Activated CD8-positive, alpha-beta memory T cell treated with anti-CD3 and anti-CD28 coated beads, Interleukin-2, amount 50 U/mL, for 24 hours (primary cell): Measurements from ENCODE around the gene B4GALT3.
A peak's percentile ranks its signal among the peaks of the same experiment; 100 is the strongest.

Experiments
- DNase-seq: peaks from one replicate; pipeline ENCODE4 v3.0.0-alpha.2; 2020; ENCODE audit errors: extremely low read depth

The B4GALT3 gene

DNA sequence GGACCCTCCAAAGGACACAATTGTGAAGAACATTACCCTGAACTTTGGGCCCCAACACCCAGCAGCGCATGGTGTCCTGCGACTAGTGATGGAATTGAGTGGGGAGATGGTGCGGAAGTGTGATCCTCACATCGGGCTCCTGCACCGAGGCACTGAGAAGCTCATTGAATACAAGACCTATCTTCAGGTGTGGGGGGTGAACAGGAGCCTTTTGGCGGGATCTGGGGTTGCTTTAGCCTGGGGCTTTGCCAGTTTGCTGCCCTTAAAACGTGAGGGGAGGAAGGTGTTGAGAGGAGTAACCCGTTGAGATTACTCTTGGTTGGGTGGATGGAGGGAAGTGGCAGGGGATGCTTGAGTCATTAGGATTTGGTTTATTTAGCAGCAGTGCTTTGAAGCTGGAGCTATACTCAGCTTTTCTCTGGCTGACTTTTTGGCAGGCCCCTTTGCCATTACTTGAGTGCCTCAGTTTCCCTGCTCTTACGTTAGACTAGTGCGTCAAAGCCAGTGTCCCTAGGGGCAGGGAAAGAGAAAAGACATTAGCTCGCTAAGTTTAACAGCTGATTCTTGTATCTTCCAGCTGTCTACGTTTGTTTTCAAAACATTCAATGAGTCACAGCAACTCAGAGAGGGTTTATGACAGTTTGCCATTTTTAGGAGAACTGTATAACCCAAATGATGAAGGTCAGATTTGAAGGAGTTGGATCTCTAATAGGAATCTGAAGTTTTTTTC, 29.3 kb upstream of the B4GALT3 start:
- DNase-seq = no peak

DNA sequence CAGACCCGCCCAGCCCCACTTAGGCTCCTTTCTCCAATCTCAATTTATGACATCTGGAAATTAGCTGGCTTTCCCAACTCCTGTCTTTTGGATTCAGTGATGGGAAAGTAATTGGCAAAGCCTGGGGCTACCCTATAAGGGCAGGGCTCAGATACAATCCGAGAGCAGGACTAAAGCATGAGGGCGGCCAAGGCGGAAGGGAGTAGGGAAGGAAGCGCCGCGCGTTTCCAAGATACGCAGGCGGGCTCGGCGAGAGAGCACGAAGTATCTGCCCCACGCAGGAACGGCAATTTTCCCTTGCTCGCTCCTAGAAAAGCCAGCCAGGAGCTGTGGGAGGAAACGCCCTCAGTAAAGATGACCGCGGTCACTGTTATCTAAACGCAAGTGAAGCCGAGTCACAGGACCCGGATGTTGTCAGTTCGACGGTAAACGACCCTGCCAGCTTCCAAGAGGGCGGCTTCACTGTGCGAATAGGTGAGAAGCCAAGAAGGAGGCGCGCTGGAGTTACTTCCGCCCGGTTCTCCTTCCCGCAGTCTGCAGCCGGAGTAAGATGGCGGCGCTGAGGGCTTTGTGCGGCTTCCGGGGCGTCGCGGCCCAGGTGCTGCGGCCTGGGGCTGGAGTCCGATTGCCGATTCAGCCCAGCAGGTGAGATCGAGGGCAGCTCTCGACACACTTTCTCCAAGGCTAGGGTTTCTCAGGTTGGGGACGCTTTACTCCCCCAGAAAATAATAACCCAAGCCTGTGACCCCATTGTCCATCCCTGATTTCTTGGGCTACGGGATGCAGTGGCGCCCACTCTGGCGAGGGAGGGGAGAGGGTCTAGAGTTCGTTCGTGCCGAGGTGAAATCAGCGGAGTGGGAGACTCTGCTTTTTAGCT, 24.8 kb upstream of the B4GALT3 start, which contains the start of gene NDUFS2:
Gene NDUFS2, plus strand, starts transcription at position 532 of the 877 bp plus-strand sequence. Its CDS starts 19 bp downstream, at position 551.
- DNase-seq = peak; percentile 94

- no peak for DNase-seq
Observed at GRCh38 chr1:161200992-161201835, 23.9 kb upstream of the B4GALT3 start.

DNA sequence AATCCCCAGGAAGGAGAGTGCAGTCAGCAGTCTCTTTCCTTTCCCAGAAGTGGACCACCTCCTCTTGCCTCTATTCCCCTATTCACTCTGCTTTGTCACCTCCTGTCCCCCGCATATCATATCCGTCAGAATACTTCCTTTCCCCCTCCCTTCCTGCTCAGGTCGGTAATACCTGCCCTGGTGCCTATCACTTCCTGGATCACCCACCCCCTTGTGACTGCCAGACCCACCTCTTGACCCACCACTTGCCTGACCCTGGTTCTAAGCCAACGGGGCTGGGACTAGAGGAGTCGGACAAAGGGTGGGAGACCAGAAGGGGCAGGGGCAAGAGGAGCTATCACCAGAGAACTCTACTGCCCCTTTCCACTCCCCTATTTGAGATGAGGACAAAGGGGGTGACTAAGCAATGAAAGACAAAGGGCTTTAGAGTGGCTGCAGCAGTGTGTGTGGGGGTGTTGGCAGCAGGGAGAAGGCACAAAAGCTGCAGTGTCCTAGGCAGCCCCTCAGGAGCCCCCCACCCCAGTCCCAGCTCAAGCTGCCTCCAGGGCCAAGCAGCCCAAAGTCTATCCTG, 23.2 kb upstream of the B4GALT3 start:
- DNase-seq = no peak

DNA sequence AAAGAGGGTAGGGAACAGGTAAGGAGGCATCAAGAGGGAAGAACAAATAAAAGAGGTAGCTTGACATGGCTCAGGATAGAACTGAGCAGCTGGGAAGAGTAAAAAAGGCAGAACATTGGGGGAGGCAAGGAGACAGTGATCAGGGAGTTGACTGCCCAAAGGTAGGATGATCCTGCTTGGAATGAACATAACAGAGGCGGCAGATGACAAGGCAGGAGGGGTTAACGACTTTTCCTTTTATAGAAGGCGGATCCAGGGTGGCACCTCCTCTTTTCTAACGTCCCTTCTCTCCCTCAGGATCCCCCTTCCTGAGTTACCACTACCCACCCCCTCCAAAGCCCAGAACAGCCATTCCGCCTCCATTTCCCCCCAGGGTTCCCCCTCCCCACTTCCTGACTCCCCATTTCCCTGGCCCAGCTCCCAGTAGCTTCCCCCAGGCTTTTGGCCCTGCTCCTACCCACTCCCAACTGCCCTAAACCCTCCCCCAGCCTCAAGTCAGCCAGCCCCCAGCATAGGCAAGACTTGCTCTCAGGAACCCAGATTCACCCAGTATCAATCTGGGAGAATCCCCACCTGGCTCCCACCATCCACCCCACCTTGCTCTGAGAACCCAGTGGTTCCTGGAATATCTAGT, 22.3 kb upstream of the B4GALT3 start:
- DNase-seq = no peak

- no peak for DNase-seq
Observed at GRCh38 chr1:161198897-161199431, 21.7 kb upstream of the B4GALT3 start, which contains the start of gene ADAMTS4. TSS of gene ADAMTS4 (minus strand) at chr1:161199054. CDS start at chr1:161198627, 427 bp downstream.

DNA sequence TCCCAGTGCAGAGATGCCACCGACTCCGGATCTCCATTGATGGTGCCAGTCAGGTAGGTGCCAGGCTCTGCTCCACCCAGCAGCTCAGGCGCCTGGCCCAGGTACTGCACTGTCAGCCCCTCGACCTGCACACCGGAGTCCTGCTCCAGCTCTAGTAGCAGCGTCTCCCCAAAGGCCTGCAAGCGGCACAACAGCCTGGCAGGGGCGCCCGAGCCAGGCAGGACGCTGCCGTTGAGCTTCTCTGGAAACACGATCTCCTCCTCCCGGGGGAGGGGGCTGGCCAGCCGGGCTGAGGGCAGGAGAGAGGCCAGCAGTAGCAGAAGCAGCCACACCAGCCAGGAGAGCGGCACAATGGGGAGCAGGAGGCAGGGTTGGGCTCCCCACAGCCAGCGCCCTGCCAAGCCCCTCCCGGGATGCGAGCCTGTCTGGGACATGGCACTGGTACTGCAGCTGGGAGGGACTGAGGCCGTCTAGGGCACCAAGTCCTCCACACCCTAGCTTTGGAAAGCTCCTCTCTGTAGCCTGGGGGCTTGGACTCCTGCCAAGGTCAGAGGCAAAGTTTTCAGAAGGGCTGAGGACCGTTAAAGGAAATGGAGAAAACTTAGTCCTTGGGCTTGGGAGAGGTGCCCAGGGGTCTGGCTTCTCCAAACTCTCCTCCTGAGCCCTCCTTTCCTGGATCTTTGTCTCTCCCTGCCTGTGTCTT, 21.0 kb upstream of the B4GALT3 start:
- DNase-seq = no peak

DNA sequence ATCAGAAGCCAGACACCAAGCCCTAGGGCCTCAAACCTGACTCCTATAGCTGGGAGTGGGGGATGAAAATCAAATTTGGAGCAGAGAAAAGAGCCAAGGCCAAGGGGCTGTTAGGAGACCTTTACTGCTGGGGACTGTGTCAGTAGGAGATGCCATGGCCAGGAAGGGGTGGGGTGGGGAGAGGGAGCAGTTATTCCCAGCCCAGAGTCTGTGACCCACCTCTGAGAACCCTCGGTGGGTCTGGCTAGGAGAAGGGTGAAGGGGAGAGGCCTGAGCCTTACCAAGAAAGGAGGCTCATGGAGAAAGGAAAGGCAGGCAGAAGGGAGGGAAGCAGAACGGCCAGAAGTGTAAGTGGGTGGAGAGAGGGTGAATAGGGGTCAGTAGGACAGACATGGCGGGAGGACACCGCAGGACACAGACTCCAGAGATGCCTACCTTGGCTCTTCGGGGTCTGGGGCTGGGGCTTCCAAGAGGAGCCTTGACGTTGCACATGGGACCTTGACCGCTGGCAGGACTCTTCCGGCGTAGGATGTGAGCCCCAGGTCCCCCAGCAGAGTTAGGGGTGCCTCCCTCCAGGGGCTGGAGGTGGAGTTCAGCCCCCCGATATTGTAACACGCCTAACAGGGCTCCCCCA, 20.4 kb upstream of the B4GALT3 start:
- no peak for DNase-seq

DNA sequence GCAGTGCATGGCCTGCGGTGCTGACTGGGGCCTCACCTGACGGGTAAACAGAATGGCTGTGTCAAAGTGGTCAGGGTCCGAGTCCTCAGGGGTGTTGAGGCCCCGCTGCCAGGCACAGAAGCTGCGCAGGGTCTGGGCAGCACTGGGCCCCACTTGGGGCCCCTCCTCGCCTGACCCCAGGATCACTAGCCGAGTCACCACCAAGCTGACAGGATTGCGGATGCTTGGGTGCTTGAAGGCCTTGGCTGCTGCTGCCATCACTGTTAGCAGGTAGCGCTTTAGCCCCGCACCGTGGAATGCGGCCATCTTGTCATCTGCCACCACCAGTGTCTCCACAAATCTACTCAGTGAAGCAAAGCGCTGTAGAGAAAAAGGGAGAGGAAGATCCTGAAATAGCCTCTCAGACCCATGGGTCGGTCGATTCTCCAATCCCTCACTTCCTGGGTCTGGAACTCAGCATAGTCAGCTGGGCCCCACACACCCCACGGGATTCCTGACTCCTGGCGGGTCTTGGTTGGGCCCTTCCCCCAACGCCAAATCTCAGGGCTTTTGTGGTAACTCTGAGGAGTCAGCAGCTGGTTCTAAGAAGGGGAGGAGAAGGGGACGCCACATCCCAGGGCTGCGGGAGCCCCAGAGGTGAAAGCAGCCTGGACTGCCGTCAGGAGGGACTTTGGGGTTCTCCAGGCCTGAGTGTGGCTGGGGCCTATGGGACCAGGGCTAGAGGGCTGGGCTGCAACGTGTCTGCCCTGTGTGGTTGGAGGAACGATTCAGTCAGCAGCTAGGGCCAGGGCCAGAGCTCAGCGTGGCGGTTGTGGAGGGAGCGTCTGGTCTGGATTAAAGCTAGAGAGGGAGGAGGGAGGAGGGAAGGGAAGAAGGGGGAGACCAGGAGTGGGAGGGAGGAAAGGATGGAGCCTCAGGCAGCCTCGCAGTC, 19.5 kb upstream of the B4GALT3 start:
- DNase-seq = no peak

- no peak for DNase-seq
Observed at GRCh38 chr1:161196111-161196510, 18.8 kb upstream of the B4GALT3 start.

- no peak for DNase-seq
Observed at GRCh38 chr1:161195171-161195570, 17.9 kb upstream of the B4GALT3 start.

DNA sequence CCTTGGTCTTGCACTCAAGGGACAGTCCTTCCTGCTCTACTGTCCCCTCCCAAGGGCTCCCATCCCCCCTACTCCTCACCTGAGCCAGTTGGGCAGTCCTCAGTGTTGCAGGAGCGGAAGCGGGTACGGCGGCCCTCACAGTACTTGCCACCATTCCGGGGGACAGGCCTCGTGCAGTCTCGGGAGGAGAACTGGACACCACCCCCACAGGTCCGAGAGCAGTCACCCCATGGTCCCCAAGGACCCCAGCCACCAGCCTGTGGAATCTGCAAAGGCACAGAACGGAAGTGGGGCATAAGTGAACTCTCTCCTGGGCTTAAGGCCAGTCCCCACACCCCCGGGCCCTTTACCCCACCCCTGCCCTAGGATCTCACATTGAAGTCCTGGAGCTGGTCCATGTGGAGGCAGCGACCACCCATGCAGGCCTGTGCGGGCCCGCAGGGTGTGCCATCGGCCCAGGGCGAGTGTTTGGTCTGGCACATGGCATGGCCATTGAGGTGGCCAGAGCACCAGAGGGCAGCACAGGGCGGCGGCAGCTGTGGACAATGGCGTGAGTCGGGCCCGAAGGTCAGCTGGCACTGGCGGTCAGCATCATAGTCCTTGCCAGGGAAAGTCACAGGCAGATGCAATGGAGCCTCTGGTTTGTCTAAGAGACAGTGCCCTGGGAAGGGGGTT, 16.4 kb upstream of the B4GALT3 start:
- DNase-seq = no peak

DNA sequence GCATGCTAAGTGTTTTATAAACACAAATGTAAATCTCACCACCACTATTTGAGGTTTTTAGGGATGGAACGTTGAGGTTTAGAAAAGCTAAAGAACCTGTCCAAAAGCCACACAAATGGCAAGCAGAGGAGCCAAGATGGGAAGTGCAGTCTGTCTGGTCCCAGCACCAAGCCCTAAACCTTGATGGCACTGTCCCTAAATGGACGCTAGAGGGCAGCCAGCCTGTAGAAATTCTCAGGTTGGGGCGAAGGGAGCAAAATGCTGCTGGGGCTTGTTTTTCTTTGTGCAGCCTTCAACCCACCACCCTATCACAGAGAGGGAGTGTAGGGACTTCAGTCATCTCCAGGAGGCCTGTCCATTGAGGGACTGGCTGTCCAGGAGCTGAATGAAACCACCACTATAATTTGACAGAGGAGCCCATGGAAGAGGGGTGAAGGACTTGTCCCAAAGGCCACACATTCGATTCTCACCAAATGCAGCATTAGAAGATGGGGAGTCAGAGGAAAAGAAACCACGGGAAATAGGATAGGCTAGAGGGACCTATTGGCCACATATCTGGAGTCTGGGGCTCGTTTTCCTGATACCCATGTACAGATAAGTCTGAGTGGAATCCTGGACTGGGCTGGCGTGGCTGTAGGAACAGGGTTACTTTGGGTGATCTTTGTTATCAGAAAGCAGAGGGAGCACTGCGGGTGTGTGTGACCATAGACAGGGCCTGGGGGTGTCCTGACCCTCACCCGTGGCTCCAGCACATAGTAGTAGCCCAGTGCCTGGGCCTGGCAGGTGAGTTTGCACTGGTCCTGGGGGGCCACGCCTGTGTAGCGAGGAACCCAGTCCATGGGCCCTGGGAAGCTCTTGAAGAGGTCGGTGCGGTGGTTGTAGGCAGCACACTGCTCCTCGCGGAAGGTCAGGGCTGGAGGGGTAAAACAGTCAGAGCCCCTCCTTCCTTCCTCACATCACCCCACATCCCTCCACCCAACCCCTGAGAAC, 15.5 kb upstream of the B4GALT3 start:
- peak; percentile 44 for DNase-seq

DNA sequence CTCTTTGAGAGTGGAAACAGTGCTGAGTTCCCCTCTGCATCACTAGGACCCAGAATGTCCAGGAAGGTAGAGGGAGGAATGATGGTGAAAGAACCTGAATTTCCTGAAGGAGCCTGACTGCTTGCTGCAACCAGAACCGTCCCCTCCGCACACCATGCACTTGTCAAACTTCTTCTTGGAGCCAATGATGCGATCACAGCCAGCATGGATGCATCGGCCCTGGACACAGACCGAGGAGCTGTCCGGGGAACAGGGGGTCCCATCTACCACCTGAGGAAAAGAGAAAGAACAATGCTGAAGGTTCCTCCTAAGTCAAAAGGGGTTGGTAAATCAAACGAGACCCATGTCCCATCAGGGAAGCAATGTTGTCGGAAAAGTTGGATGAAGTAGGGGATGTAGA, 14.7 kb upstream of the B4GALT3 start:
- no peak for DNase-seq

- DNase-seq = no peak
Observed at GRCh38 chr1:161190962-161191521, 13.7 kb upstream of the B4GALT3 start.

DNA sequence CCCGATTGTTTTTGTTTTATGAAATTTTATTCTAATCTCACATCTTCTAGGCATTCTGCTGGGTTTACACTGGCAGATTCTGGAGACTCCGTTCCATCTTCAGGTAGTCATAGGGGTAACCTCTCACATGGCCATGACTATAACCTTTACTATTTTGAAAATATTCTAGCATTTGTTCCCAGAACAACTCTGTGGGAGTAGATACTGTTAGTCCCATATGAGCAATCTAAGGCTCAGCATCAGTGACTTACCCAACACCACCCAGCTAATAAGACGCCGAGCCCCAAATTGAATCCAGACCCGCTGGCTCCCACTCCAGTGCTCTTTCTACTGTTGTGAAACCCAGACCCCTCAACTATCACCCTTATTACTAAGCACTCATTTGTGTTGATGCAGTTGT, 11.7 kb upstream of the B4GALT3 start:
- DNase-seq = no peak
